Liver (tissue), 3 donors: Measurements from ENCODE around the gene BRAP.

Experiments
- FOXA1 ChIP-seq: IDR thresholded peaks from 2 replicates; pipeline ENCODE4 v1.6.1; 2016; ENCODE audit warnings: antibody characterized with exemption
- GABPA ChIP-seq, 2 donors: IDR thresholded peaks in 1 of 2; conservative IDR thresholded peaks in 1 of 2; 2 replicates each; pipeline ENCODE4 v1.6.1; 2016; ENCODE audit warnings: antibody characterized with exemption in 2 of 2, mild to moderate bottlenecking in 1 of 2, moderate library complexity in 1 of 2
- RAD21 ChIP-seq, 2 donors: IDR thresholded peaks; 2 replicates each; pipeline ENCODE4 v1.6.1; 2016; ENCODE audit warnings: antibody characterized with exemption in 2 of 2, mild to moderate bottlenecking in 2 of 2
- REST ChIP-seq: IDR thresholded peaks from 2 replicates; pipeline ENCODE4 v1.6.1; 2016; ENCODE audit warnings: antibody characterized with exemption, mild to moderate bottlenecking
- SP1 ChIP-seq: IDR thresholded peaks from 2 replicates; pipeline ENCODE4 v1.6.1; 2018; ENCODE audit warnings: antibody characterized with exemption, mild to moderate bottlenecking
- TAF1 ChIP-seq: conservative IDR thresholded peaks from 2 replicates; pipeline ENCODE4 v1.6.1; 2016; ENCODE audit warnings: antibody characterized with exemption, mild to moderate bottlenecking
- YY1 ChIP-seq: IDR thresholded peaks from 2 replicates; pipeline ENCODE4 v1.6.1; 2016; ENCODE audit warnings: antibody characterized with exemption, mild to moderate bottlenecking
- TF ChIP-seq, protein P1 (sequence below): fragments of 150-350 bp; IDR thresholded peaks from 2 replicates; pipeline ENCODE4 v1.5.1; 2017; ENCODE audit warnings: improper control_type of control experiment, low read depth, low read length; ENCODE audit not compliant: missing input control
- TF ChIP-seq, protein P2 (sequence below): IDR thresholded peaks from 2 replicates; pipeline ENCODE4 v1.6.1; 2016; ENCODE audit warnings: antibody characterized with exemption
- TF ChIP-seq, protein P3 (sequence below): IDR thresholded peaks from 2 replicates; pipeline ENCODE4 v1.6.1; 2016; ENCODE audit warnings: antibody characterized with exemption
- donor health status: healthy.
- donor health status: healthy.

- TF ChIP-seq, protein P1, sequence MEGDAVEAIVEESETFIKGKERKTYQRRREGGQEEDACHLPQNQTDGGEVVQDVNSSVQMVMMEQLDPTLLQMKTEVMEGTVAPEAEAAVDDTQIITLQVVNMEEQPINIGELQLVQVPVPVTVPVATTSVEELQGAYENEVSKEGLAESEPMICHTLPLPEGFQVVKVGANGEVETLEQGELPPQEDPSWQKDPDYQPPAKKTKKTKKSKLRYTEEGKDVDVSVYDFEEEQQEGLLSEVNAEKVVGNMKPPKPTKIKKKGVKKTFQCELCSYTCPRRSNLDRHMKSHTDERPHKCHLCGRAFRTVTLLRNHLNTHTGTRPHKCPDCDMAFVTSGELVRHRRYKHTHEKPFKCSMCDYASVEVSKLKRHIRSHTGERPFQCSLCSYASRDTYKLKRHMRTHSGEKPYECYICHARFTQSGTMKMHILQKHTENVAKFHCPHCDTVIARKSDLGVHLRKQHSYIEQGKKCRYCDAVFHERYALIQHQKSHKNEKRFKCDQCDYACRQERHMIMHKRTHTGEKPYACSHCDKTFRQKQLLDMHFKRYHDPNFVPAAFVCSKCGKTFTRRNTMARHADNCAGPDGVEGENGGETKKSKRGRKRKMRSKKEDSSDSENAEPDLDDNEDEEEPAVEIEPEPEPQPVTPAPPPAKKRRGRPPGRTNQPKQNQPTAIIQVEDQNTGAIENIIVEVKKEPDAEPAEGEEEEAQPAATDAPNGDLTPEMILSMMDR, result no peak
- TF ChIP-seq, protein P2, sequence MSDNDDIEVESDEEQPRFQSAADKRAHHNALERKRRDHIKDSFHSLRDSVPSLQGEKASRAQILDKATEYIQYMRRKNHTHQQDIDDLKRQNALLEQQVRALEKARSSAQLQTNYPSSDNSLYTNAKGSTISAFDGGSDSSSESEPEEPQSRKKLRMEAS, result no peak
- no peak for TF ChIP-seq YY1
- TF ChIP-seq GABPA (IDR thresholded peaks at IDR 0.05 in 1 of 2, conservative IDR thresholded peaks at IDR 0.05 in 1 of 2), result no peak
- no peak for TF ChIP-seq TAF1
- TF ChIP-seq, protein P3, sequence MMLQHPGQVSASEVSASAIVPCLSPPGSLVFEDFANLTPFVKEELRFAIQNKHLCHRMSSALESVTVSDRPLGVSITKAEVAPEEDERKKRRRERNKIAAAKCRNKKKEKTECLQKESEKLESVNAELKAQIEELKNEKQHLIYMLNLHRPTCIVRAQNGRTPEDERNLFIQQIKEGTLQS, result no peak
- TF ChIP-seq RAD21 (IDR thresholded peaks at IDR 0.05), result no peak
- no peak for TF ChIP-seq REST
- no peak for TF ChIP-seq FOXA1
- TF ChIP-seq SP1, result no peak
Measured at GRCh38 chr12:111598637-111599452, 86.9 kb downstream of the BRAP start, which contains the start of gene ATXN2.
